NCI-H345 treated with DMSO at 0.1 percent for 48 hours (cell line): ENCODE results near the gene UNC45A.

ENCODE experiments used
- DNase-seq: peaks from one replicate; lab custom pipeline; 2025; ENCODE audit not compliant: unreplicated experiment; lab: John Stamatoyannopoulos, UW

The UNC45A gene

DNA sequence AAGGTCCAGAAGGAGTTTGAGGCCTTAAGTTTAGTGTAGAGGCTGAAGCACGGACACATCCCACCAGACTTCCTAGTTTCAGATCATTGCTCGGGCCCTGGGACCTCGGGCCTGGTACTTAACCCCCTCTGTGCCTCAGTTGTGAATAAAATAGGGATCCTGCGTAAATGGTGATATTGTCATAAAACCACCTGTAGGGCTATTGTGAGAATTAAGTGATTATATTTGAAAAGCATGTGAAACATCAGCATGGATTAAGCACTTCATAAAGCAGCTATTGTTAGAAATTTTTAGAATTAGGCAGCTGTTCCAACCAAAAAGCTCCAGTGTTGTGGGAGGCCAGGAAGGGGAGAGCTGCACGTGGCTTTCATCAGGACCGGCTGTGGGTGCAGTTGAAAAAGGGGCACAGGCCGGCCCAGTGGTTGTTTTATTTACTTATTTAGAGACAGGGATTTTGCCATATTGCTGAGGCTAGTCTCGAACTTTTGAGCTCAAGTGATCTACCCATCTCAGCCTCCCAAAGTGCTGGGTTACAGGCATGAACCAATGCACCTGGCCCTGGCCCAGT, 24.0 kb downstream of the UNC45A start:
- no peak for DNase-seq

DNA sequence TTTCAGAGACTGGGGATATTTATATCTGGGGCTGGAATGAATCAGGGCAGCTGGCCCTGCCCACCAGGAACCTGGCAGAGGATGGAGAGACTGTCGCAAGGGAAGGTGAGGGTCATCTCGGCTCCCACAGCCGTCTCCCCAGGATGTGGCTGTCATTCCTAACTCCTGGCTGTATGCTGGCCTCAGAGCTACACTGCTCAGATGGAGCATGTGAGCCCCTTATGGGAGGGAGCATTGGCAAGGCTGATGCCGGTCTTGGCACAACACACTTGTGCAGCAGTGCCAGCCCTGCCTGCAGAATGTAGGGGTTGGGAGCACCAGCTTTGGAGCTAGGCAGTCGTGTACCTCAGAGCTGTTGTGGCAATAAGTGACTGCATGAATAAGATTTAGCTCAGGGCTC, 24.8 kb downstream of the UNC45A start:
- no peak for DNase-seq

- no peak for DNase-seq
Observed at GRCh38 chr15:90960298-90961091, 25.4 kb downstream of the UNC45A start.

DNA sequence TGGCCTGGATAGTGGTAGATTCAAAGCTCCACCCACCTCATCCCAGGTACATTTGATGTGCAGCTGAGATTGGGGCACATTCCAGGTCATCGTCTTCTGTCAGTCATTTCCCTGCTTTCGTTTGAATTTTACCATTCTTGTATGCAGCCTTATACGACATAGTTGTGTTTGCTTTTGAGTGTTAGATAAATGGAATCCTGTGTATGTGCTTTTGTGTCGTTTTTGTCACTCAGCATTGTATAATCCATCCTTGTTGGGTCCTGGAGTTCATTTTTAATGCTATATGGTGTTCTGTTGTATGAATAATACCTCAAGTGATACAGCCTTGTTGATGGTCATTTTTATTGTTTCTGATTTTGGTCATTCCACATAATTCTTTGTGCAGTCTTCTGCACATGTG, 26.9 kb downstream of the UNC45A start:
- no peak for DNase-seq

- no peak for DNase-seq
Observed at GRCh38 chr15:90966262-90966661, 31.2 kb downstream of the UNC45A start.

DNA sequence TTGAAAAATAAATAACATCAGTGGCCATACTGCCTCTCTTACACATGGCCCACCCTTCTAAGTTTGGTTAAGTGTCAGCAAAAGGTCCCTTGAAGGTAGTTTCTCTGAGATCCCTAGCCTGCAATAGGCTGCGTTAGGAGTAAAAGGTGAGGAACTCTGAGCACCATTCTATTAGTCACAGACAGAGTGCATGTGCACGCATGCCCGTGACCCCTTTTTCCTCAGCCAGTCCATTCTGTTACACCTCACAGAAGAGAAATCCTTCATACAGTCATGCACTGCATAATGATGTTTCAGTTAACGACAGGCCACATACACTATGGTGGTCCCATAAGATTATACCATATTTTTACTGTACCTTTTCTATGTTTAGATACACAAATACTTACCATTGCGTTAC, 32.1 kb downstream of the UNC45A start:
- DNase-seq = no peak

- no peak for DNase-seq
Observed at GRCh38 chr15:90968434-90968833, 33.3 kb downstream of the UNC45A start.

GRCh38 chr15:90970274-90970673, 35.2 kb downstream of the UNC45A start:
- no peak for DNase-seq

- DNase-seq = no peak
Observed at GRCh38 chr15:90972133-90972532, 37.0 kb downstream of the UNC45A start.

DNA sequence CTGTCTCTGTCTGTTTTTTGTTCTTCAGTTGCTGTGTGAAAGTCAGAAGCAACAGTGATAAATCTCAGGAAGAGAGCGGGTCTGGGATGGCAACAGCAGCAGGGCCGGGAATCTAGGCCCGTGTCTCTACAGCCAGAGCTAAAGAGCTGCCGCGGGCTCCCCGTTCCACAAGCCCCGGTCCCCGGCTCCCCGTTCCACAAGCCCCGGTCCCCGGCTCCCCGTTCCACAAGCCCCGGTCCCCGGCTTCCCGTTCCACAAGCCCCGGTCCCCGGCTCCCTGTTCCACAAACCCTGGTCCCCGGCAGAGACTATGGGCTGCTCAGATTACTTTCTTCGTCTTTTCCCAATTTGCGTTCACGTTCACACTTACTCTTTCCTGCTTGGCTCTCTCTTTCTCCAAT, 39.1 kb downstream of the UNC45A start:
- no peak for DNase-seq

GRCh38 chr15:90979582-90979981, 44.5 kb downstream of the UNC45A start:
- DNase-seq = no peak

- DNase-seq = no peak
Observed at GRCh38 chr15:90981681-90982080, 46.6 kb downstream of the UNC45A start.

GRCh38 chr15:90982135-90982534, 47.0 kb downstream of the UNC45A start:
- DNase-seq = no peak

DNA sequence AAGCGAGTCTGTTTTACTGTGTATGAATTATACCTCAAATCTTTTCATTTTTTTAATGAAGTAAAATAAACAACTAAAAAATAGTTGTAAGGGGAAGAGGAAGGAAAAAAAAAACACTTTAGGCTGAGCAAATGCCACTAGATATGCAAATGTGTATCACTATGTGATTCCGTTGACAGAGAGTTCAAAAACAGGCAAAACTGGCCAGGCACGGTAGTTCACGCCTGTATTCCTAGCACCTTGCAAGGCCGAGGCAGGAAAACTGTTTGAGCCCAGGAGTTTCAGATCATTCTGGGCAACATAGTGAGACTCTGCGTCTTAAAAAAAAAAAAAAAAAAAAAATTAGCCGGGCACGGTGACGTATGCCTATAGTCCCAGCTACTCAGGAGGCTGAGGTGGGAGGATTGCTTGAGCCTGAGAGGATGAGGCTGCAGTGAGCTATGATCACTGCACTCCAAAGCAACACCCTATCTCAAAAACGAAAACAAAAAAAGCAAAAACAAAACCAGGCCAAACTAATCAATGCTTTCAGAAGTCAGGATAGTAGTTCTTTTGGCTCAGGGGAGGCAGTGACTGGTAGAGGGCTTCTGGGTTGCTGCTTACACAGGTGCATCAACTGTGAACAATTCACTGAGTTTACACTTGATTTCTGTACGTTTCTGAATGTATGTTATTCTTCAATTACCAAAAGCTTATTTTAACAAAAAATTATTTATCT, 51.9 kb downstream of the UNC45A start:
- no peak for DNase-seq

- DNase-seq = no peak
Observed at GRCh38 chr15:90987561-90988141, 52.6 kb downstream of the UNC45A start.

GRCh38 chr15:90988296-90988695, 53.2 kb downstream of the UNC45A start:
- no peak for DNase-seq

DNA sequence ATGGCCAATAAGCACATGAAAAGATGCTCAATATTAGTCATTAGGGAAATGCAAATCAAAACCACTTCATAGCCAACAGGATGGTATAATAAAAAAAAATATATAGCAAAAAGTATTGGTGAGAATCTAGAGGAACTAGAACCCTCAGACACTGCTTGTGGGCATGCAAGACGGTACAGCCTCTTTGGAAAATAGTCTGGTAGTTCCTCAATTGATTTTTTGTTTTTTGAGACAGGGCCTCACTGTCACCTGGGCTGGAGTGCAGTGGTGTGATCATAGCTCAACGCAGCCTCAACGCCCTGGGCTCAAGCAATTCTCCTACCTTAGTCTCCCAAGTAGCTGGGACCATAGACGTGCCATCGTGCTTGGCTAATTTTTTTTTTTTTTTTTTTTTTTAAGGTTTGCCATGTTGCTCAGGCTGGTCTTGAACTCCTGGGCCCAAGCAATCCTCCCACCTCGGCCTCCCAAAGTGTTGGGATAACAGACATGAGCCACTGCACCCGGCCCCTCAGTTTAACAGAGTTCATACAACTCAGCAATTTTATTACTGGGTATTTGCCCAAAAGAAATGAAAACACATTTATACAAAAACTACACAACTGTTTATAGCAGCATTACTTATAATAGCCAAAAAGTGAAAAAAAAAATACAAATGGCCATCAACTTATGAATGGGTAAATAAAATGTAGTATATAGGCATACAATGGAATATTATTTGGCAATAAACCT, 54.1 kb downstream of the UNC45A start:
- DNase-seq = no peak

- no peak for DNase-seq
Observed at GRCh38 chr15:90990446-90990845, 55.4 kb downstream of the UNC45A start.

- no peak for DNase-seq
Observed at GRCh38 chr15:90991587-90992285, 56.7 kb downstream of the UNC45A start.

DNA sequence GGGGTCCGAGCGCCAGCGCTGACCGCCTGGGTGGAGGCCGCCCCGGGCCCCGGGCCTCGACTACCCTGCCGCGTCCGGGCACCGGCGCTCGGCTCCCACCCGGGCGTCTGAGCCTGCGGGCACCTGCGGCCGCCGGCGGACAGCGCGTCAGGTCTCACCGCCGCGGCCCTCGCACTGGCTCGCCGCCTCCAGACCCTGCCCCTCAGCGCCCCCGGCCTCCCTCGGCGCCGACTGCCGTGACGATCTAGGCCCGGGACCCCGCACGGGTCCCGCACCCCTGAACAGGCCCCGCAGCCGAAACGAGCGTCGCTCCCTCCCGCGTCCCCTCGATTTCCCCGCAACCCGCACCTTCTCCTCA, 59.0 kb downstream of the UNC45A start:
- DNase-seq = no peak
